Effector memory CD8-positive, alpha-beta T cell (primary cell): ENCODE data around the gene RBM24.
"Not testable (repeated sequence)": the region's sequence is repeated elsewhere in the genome, so short reads cannot be mapped to it uniquely, and the experiment has no call there.

ENCODE experiments used
- ATAC-seq: fragments of 150-1000 bp; cut with Tn5 transposase; replicated peaks from 2 replicates; pipeline ENCODE4 v1.10.0; 2021; ENCODE audit warnings: mild to moderate bottlenecking, moderate library complexity
- DNase-seq, 3 experiments: peaks; one replicate each; pipeline ENCODE4 v3.0.0; 2021
- H3K27ac Mint-ChIP-seq, 2 donors: one replicate each; pipeline ENCODE4 v1.8.0; 2022; ENCODE audit warnings: mild to moderate bottlenecking in 2 of 2, mixed read lengths in 2 of 2, moderate library complexity in 2 of 2
- H3K27me3 Mint-ChIP-seq, 2 donors: one replicate each; pipeline ENCODE4 v1.8.0; 2022; ENCODE audit warnings: mixed read lengths in 2 of 2
- H3K36me3 Mint-ChIP-seq: one replicate; pipeline ENCODE4 v1.8.0; 2022; ENCODE audit warnings: mild to moderate bottlenecking, moderate library complexity, mixed read lengths; ENCODE audit not compliant: insufficient read depth
- H3K4me1 Mint-ChIP-seq, 2 donors: one replicate each; pipeline ENCODE4 v1.8.0; 2022; ENCODE audit warnings: low read depth in 2 of 2, mixed read lengths in 2 of 2
- H3K4me3 Mint-ChIP-seq, 2 donors: one replicate each; pipeline ENCODE4 v1.8.0; 2022; ENCODE audit warnings: mild to moderate bottlenecking in 2 of 2, mixed read lengths in 2 of 2, moderate library complexity in 2 of 2
- H3K9me3 Mint-ChIP-seq, 2 donors: one replicate each; pipeline ENCODE4 v1.8.0; 2022; ENCODE audit warnings: mixed read lengths in 2 of 2

Gene RBM24

DNA sequence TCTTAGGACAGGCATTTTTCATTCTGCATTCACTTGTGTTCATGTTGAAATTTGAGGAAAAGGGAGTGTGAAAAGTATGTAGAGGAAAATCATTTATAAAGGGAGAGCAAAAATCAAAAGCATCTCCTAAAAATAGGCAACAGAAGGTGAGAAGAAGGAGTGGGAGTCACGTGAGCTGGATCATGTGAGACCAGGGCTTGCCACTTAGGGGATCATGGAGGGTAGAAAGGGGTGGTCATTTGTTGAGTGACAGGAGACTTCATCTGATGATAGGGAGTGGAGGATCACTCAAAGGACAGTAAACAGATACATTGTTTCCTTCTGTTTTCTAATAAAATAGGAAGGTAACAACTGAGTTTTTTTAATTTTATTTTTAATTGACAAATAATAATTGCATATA is 17.1 kb downstream of the RBM24 start:
- DNase-seq (no peak), ATAC-seq (no peak)
- Mint-ChIP-seq H3K4me3 (no peak overlapping the region), H3K9me3 (peaks cover 0 to 1% of the 10 kb centered on the region in 2 donors), H3K36me3 (no peaks in the 10 kb centered on the region), H3K27ac (no peak overlapping the region), H3K27me3 (peaks cover 20 to 29% of the 10 kb centered on the region in 2 donors), H3K4me1 (no peaks in the 10 kb centered on the region)

DNA sequence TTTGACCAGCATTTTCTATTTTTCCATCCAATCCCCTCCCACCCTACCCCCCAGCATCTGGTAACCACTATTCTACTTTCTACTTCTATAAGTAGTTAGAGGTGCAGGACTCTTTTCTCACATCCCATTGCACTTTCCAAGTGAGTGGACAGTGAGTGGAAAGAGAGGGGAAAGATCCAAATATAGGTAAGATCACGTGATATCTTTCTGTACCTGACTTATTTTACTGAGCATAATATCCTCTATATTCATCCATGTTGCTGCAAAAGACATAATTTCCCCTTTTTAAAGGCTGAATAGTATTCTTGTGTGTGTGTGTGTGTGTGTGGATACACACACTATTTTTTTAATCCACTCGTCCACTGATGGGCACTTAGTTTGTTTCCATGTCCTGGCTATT is 18.1 kb downstream of the RBM24 start:
- Mint-ChIP-seq H3K27me3 (peaks cover 26 to 29% of the 10 kb centered on the region in 2 donors), H3K4me3 (no peak overlapping the region), H3K27ac (no peak overlapping the region), H3K4me1 (no peaks in the 10 kb centered on the region), H3K36me3 (no peaks in the 10 kb centered on the region), H3K9me3 (peaks cover 0 to 2% of the 10 kb centered on the region in 2 donors)
- ATAC-seq (no peak), DNase-seq (no peak)

DNA sequence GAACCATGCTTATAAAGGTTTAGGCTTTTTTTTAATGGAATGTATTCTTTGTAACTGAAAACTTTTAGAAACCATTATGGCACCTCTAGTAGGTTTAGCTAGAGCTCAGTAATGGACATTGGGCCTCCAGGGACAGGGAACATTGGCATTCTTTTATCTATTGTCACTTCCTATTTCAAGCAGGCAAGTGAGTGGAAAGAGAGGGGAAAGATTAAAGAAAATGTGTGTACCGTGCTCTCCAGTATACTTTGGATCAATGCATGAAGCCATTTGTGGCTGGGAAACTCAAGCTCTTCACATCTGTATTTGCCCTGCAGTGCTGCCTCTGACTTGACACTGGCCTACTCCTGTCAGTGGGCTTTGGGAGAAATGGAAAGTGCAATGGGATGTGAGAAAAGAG is 18.6 kb downstream of the RBM24 start:
- ATAC-seq (no peak), DNase-seq (no peak)
- H3K9me3 Mint-ChIP-seq = peaks cover 0 to 2% of the 10 kb centered on the region in 2 donors
- no peak overlapping the region for H3K4me3 Mint-ChIP-seq
- no peaks in the 10 kb centered on the region for H3K36me3 Mint-ChIP-seq
- H3K27me3 Mint-ChIP-seq = peaks cover 26 to 29% of the 10 kb centered on the region in 2 donors
- no peaks in the 10 kb centered on the region for H3K4me1 Mint-ChIP-seq
- H3K27ac Mint-ChIP-seq = no peak overlapping the region

DNA sequence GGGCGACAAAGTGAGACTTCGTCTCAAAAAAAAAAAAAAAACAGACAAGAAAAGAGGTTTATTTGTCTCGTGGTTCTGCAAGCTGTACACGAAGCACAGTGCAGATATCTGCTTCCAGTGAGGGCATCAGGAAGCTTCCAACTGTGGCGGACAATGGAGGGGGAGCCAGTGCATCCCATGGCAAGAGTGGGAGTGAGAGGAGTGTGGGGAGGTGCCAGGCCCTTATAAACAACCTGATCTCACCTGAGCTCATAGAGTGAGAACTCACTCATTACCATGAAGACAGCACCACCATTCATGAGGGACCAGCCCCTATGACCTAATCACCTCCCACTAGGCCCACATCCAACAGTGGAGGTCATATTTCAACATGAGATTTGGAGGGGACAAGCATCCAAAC is 19.5 kb downstream of the RBM24 start:
- H3K27ac Mint-ChIP-seq = no peak overlapping the region
- DNase-seq = no peak
- peaks cover 0 to 2% of the 10 kb centered on the region in 2 donors for H3K9me3 Mint-ChIP-seq
- no peak overlapping the region for H3K4me3 Mint-ChIP-seq
- peaks cover 20 to 29% of the 10 kb centered on the region in 2 donors for H3K27me3 Mint-ChIP-seq
- no peaks in the 10 kb centered on the region for H3K36me3 Mint-ChIP-seq
- no peaks in the 10 kb centered on the region for H3K4me1 Mint-ChIP-seq
- no peak for ATAC-seq

DNA sequence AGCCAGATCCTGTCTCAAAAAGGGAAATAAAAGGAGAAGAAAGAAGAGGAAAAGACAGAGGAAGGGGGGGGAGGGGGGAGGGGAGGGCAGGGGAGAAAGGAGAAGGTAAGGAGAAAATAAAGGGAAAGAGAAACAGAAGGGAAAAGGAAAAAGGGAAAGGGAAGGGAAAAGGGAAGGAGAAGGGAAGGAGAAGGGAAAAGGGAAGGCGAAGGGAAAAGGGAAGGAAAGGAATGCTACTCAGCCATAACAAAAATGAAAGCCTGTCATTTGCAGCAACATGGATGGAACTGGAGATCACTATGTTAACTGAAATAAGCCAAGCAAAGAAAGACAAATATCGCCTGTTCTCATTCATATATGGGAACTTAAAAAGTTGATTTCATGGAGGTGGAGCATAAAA is 22.3 kb downstream of the RBM24 start:
- Mint-ChIP-seq H3K9me3 (peaks cover 0 to 2% of the 10 kb centered on the region in 2 donors), H3K4me1 (no peaks in the 10 kb centered on the region), H3K4me3 (no peak overlapping the region), H3K27me3 (peaks cover 14 to 20% of the 10 kb centered on the region in 2 donors), H3K36me3 (no peaks in the 10 kb centered on the region), H3K27ac (no peak overlapping the region)
- ATAC-seq (no peak), DNase-seq (no peak)

DNA sequence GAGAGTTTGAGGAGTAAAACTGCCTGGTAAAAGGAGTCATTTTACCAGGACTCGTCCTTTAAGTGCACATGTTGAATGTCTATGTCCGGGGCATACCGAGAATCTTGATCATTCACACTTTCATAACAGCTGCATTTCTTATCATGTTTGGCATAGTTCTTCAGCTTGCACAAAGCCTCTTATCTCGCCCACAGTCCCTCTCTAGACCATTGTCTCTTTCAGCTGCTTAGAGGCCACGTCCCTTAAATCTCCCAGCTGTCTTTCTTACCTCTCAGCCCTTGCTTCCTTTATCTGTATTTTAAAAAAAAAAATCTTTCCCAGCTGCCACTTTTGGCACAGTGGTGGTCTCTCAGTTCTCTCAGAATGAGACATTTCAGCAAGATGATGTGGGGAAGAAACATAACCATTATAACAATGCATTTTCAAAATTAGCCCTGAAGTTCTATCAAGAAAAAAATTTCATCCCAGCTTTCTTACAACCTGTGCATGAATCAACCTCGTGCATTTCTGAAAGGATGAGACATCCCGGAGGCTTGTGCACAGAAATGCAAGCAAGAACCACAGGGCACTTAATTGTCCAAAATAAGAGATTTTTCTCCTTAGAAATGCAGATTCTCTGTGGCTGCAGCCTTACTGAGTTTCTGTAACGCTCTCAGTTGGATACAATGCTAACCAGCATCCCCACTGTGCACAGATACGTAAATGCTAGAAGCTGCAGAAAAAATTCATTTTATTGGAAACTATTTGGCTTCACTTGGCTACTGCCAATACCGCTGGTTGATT is 24.2 kb downstream of the RBM24 start:
- DNase-seq (no peak), ATAC-seq (no peak)
- Mint-ChIP-seq H3K27ac (no peak overlapping the region), H3K4me1 (no peaks in the 10 kb centered on the region), H3K4me3 (no peak overlapping the region), H3K36me3 (no peaks in the 10 kb centered on the region), H3K27me3 (peaks cover 6 to 10% of the 10 kb centered on the region in 2 donors), H3K9me3 (peaks cover 0 to 3% of the 10 kb centered on the region in 2 donors)

DNA sequence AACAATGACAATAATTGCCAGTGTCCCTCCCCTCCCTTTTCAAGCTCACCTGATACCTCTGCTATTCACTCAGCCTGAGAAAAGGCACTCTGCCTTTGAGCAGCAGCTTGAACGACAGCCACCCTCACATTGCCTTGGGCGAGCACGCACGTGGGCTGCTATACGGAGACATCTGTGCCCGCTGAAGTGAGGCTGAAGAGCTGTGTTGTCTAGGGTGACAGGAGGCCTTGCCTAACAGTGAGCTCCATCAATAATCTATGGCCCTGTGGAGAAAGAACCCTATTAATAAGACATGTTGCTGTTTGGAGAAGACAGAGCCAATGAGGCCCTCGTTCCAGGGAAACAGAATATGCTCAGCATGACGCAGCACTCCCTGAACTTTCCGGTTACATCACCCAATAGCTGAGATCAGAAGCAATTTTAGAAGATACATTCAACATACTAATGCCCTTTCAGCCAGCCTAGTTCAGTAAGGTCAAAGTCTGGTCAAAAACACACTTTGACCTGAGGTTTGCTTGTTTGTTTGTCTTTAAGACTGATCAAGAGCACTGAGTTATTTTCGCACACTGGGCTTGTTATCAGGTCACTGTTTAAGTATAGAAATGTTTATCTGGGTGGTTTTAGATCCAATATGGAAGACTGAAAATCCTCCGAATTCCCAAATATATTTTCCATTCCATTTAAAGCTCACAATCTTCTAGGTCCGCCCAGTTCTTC is 30.6 kb downstream of the RBM24 start:
- Mint-ChIP-seq H3K27me3 (peaks cover 0 to 9% of the 10 kb centered on the region in 2 donors), H3K4me3 (no peak overlapping the region), H3K4me1 (no peaks in the 10 kb centered on the region), H3K27ac (no peak overlapping the region), H3K9me3 (peaks cover 0 to 4% of the 10 kb centered on the region in 2 donors), H3K36me3 (no peaks in the 10 kb centered on the region)
- ATAC-seq (no peak), DNase-seq (no peak)

DNA sequence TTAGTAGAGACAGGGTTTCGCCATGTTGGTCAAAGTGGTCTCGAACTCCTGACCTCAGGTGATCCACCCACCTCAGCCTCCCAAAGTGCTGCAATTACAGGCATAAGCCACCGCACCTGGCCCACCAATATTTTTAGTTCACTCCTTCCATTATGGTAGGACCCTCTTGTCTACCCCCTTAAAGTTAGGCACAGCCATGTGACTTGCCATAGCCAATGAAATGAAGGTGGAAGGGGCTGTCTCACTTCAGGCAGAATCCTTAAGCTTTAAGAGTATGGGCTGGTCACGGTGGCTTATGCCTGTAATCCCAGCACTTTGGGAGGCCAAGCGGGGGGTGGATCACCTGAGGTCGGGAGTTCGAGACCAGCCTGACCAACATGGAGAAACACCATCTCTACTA is 32.1 kb downstream of the RBM24 start:
- not testable (repeated sequence) for H3K9me3 Mint-ChIP-seq, ATAC-seq, H3K4me3 Mint-ChIP-seq, H3K36me3 Mint-ChIP-seq, H3K4me1 Mint-ChIP-seq, DNase-seq, H3K27ac Mint-ChIP-seq
- peaks cover 0 to 12% of the 10 kb centered on the region in 2 donors for H3K27me3 Mint-ChIP-seq

DNA sequence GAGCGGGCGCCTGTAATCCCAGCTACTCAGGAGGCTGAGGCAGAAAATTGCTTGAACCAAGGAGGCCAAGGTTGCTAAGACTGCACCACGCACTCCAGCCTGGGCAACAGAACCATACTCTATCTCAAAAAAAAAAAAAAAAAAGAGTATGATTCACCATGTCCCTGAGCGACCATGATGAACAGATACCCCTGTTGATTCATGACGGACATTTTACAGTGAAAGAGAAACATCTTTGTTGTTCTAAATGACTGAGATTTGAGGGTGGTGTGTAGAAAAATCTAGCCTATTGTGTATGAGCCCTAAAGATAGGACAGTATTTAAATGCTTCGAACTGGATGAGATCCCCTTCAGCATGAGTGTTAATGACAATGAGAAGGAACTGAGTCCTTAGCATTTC is 32.8 kb downstream of the RBM24 start:
- no peak overlapping the region for H3K4me3 Mint-ChIP-seq
- H3K27ac Mint-ChIP-seq = no peak overlapping the region
- H3K27me3 Mint-ChIP-seq = peaks cover 0 to 12% of the 10 kb centered on the region in 2 donors
- DNase-seq (no peak), ATAC-seq (no peak)
- H3K36me3 Mint-ChIP-seq = no peaks in the 10 kb centered on the region
- H3K4me1 Mint-ChIP-seq = no peaks in the 10 kb centered on the region
- peaks cover 0 to 4% of the 10 kb centered on the region in 2 donors for H3K9me3 Mint-ChIP-seq

DNA sequence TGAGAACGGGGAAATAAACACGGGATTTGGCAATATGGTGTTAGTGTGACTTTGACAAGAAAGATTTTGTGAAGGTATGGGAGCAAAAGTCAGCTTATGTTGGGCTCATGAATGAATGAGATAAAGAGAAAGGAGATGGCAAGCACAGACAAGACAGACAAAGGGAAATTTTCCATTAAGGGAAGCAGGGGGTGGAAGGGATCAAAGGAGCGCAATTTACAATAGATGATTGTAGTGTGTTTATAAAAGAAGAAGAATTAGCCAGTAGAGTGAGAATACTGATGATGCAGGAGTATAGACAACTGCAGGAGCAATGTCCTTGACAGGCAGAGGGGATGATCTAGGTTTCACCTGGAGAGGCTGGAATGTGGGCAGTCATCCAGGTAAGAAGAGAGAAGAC is 34.1 kb downstream of the RBM24 start:
- Mint-ChIP-seq H3K4me1 (no peaks in the 10 kb centered on the region), H3K4me3 (no peak overlapping the region)

DNA sequence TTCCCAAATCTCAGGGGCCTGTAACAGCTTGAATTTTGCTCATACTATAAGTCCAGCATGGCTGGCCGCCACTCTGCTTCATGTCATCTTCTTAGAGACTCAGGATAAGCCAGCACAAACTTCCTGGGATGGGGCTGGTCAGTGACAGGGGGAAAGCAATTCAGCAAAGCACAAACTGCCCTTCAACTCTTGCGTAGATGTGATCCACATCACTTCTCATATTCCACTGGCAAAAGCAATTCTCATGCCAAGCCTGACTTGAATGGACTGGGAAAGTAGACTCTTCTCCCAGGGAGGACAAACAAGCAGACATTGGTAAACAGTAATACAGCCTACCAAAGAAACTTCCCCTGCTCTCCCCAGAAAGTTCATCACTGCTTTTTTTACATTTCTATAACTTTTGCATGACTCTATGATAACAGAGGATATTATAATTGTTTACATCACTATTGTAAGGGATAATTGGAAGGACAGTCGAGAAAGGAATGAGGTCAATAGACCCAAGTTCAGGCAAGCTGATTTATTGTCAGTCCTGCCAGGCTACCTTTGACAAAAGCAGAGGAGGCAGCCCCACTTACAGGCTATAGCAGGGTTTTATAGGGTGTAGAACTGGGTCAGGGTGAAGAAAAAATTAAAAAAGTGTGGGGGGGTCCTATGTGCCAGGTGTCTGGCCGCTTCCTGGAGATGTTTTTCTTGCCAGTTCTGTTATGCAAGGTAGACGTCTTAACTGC is 37.4 kb downstream of the RBM24 start:
- no peak overlapping the region for H3K27ac Mint-ChIP-seq
- H3K36me3 Mint-ChIP-seq = no peaks in the 10 kb centered on the region

More for the DNA sequence above, 34.1 kb downstream of the RBM24 start:
- peaks cover 0 to 12% of the 10 kb centered on the region in 2 donors for H3K27me3 Mint-ChIP-seq
- H3K9me3 Mint-ChIP-seq = peaks cover 0 to 2% of the 10 kb centered on the region in 2 donors
- H3K27ac Mint-ChIP-seq = no peak overlapping the region
- H3K36me3 Mint-ChIP-seq = no peaks in the 10 kb centered on the region
- no peak for DNase-seq
- ATAC-seq = no peak

DNA sequence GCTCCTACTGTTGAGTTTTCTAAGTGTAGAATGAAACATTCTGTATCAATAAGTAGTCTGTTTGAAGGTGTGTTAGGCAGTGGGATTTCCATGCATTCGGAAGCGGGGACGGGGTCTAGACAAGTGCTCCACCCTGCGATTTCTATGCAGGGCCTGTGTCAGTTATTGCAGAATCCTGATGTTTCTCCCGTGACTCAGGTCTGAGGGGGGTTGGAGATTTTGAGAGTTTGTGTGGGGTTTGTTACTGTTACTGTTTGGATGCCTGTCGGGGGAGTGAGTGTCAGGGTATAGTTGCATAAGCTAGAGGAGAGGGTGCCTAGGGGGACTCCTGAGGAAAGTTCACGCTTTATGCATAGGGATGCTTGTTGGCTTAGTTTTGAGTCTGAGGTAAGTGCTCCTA is 39.1 kb downstream of the RBM24 start:
- H3K4me1 Mint-ChIP-seq, DNase-seq, H3K36me3 Mint-ChIP-seq, H3K9me3 Mint-ChIP-seq, ATAC-seq, H3K27me3 Mint-ChIP-seq, H3K27ac Mint-ChIP-seq, H3K4me3 Mint-ChIP-seq: not testable (repeated sequence)

More for the DNA sequence above, 37.4 kb downstream of the RBM24 start:
- Mint-ChIP-seq H3K4me3 (no peak overlapping the region), H3K9me3 (no peaks in the 10 kb centered on the region), H3K27me3 (peaks cover 0 to 12% of the 10 kb centered on the region in 2 donors), H3K4me1 (no peaks in the 10 kb centered on the region)
- DNase-seq = no peak
- ATAC-seq = no peak

DNA sequence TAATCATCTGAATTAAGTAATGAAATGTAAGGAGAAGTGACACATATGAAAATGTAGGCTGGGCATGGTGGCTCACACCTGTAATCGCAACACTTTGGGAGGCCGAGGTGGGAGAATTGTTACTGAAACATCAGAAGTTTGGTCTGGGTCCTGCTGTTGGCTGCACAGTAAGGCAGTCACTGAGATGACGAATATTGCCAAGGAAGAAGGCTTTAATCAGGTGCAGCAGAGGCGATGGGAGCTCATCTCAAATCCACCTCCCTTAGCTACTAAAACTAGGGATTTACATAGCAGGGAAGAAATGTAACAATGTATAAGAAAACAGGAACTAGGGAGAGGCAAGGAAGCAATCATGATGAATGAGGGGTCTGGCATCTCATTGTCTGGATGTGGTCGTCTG is 50.1 kb downstream of the RBM24 start:
- H3K27me3 Mint-ChIP-seq = peaks cover 4% of the 10 kb centered on the region in 2 donors
- no peaks in the 10 kb centered on the region for H3K36me3 Mint-ChIP-seq
- DNase-seq (no peak), ATAC-seq (no peak)
- peaks cover 0 to 8% of the 10 kb centered on the region in 2 donors for H3K9me3 Mint-ChIP-seq
- H3K27ac Mint-ChIP-seq = no peak overlapping the region
- H3K4me3 Mint-ChIP-seq = no peak overlapping the region
- no peaks in the 10 kb centered on the region for H3K4me1 Mint-ChIP-seq
